Transverse colon (tissue), 4 donors: ENCODE measurements around the gene DGCR2. TPM values are rescaled to one million over a fixed set of nuclear protein-coding genes. Genes with fewer than 3 reads are reported as not detected.
"Not testable (repeated sequence)": the region's sequence is repeated elsewhere in the genome, so short reads cannot be mapped to it uniquely, and the experiment has no call there.

Source experiments
- DNase-seq: peaks from one replicate; pipeline ENCODE4 v3.0.0-alpha.2; 2019
- H3K27ac ChIP-seq, 4 donors: fragments of 200-600 bp; sonication (generic); 2 replicates each; pipeline ENCODE4 v1.5.1; 2016 to 2018; ENCODE audit warnings: inconsistent platforms in 4 of 4
- H3K27me3 ChIP-seq: fragments of 200-600 bp; sonication (generic); 2 replicates; pipeline ENCODE4 v1.5.1; 2017; ENCODE audit warnings: inconsistent platforms
- H3K36me3 ChIP-seq, 4 donors: fragments of 200-600 bp; sonication (generic); 2 replicates each; pipeline ENCODE4 v1.5.1; 2017 to 2019; ENCODE audit warnings: inconsistent platforms in 4 of 4
- H3K4me1 ChIP-seq, 4 donors: fragments of 200-600 bp; sonication (generic); 2 replicates each; pipeline ENCODE4 v1.5.1; 2017 to 2020; ENCODE audit warnings: inconsistent platforms in 4 of 4
- H3K4me3 ChIP-seq, 4 donors: fragments of 200-600 bp; sonication (generic); 1 replicate in 1 of 4; 2 replicates in 3 of 4; pipeline versions ENCODE4 v1.5.1 to v1.6.1; 2017 to 2019; ENCODE audit warnings: inconsistent platforms in 4 of 4
- H3K9me3 ChIP-seq, 2 donors: fragments of 200-600 bp; sonication (generic); 2 replicates each; pipeline ENCODE4 v1.5.1; 2017 to 2019; ENCODE audit warnings: inconsistent platforms in 2 of 2
- CTCF ChIP-seq, 5 experiments: fragments of 200-600 bp in 3 of 5; fragments of 450-650 bp in 2 of 5; sonication (generic) in 3 of 5; IDR thresholded peaks; 1 replicate in 2 of 5; 2 replicates in 3 of 5; pipeline ENCODE4 v1.5.1; 2016 to 2017; ENCODE audit warnings: antibody characterized with exemption in 5 of 5, inconsistent platforms in 3 of 5, mild to moderate bottlenecking in 2 of 5, moderate library complexity in 1 of 5
- EP300 ChIP-seq: sonication (generic); formaldehyde crosslinking; IDR thresholded peaks from one replicate; pipeline ENCODE4 v1.6.1; 2017; ENCODE audit warnings: antibody characterized with exemption, low read depth
- POLR2A ChIP-seq: fragments of 450-650 bp; IDR thresholded peaks from one replicate; pipeline ENCODE4 v1.6.1; 2016; ENCODE audit warnings: antibody characterized with exemption, mild to moderate bottlenecking, moderate library complexity
- POLR2AphosphoS5 ChIP-seq, 3 donors: sonication (generic); formaldehyde crosslinking; IDR thresholded peaks; one replicate each; pipeline ENCODE4 v1.6.1; 2016; ENCODE audit warnings: antibody characterized with exemption in 3 of 3
- WGBS, 2 donors: methylation state at CpG; one replicate each; pipeline ENCODE4 v1.1.5; 2018; ENCODE audit warnings: low coverage in 1 of 2; 5-methylcytosine and 5-hydroxymethylcytosine counted together
- in situ Hi-C, 4 donors: fragments of 200-750 bp; cut with MboI; loops; one replicate each; pipeline versions ENCODE4 v1.15.0 to v1.15.1; 2017; ENCODE audit warnings: low sequenced_read_pairs in 3 of 4, low pct_ligation_motif_present in 1 of 4, low pct_unique_long_range_greater_than_20kb in 1 of 4
- intact Hi-C: fragments of 100-400 bp; cut with DNase I; formaldehyde crosslinking; loops from one replicate; pipeline ENCODE4 v1.15.1; 2023; ENCODE audit warnings: low total_unique reads
- total RNA-seq, 4 donors: library from RNA; depleted of rRNA; stranded (reverse); fragments of >200 nt; gene quantifications; one replicate each; pipeline ENCODE4 v1.1.0, GENCODE V29; 2016

The DGCR2 gene
- total RNA-seq, 4 donors from 2014 or later, result 71.6 to 106 (median 94.3) TPM

- intact Hi-C loops, H3K9me3 ChIP-seq, DNase-seq, H3K36me3 ChIP-seq, H3K27ac ChIP-seq, in situ Hi-C loops, H3K4me1 ChIP-seq, H3K4me3 ChIP-seq: not testable (repeated sequence)
- H3K27me3 ChIP-seq, result peaks cover 47% of the 10 kb centered on the region
- no CpG with 5 or more reads among the region's 11 CpGs for WGBS, 2 donors
Measured at GRCh38 chr22:19026080-19026479, 96.1 kb downstream of the DGCR2 start.

GRCh38 chr22:19024956-19025489 is 97.2 kb downstream of the DGCR2 start:
- H3K4me1 ChIP-seq, H3K27ac ChIP-seq, H3K36me3 ChIP-seq, in situ Hi-C loops, H3K9me3 ChIP-seq, H3K4me3 ChIP-seq, intact Hi-C loops, DNase-seq: not testable (repeated sequence)
- WGBS, 2 donors, result 82% methylated on average over 2 of the region's 4 CpGs; no CpG with 5 or more reads in 1 of the 2 donors
- peaks cover 38% of the 10 kb centered on the region for H3K27me3 ChIP-seq

- intact Hi-C loops, in situ Hi-C loops: not testable (repeated sequence)
- WGBS, 2 donors, result 86 to 89% methylated on average over 4 to 10 of the region's 10 CpGs
Measured at GRCh38 chr22:19023931-19024330, 98.3 kb downstream of the DGCR2 start.

GRCh38 chr22:19022755-19023154 is 99.5 kb downstream of the DGCR2 start:
- Histone ChIP-seq H3K27me3 (peaks cover 21% of the 10 kb centered on the region), H3K9me3 (no peaks in the 10 kb centered on the region), H3K4me3 (no peak overlapping the region), H3K36me3 (no peaks in the 10 kb centered on the region), H3K4me1 (no peaks in the 10 kb centered on the region), H3K27ac (no peak overlapping the region)
- no peak for DNase-seq
- intact Hi-C loops, result no loop called here
- 49 to 59% methylated on average over 7 to 8 of the region's 8 CpGs for WGBS, 2 donors
- in situ Hi-C loops, result no loop called here
- TF ChIP-seq POLR2A (no peak), EP300 (no peak), CTCF (IDR thresholded peaks at IDR 0.05) (no peak), POLR2AphosphoS5 (IDR thresholded peaks at IDR 0.05) (no peak)

More at GRCh38 chr22:19023931-19024330, 98.3 kb downstream of the DGCR2 start:
- not testable (repeated sequence) for H3K4me1 ChIP-seq, H3K27ac ChIP-seq, H3K36me3 ChIP-seq, DNase-seq, H3K4me3 ChIP-seq, H3K9me3 ChIP-seq
- H3K27me3 ChIP-seq, result peaks cover 30% of the 10 kb centered on the region

- no peak for TF ChIP-seq POLR2A
- TF ChIP-seq CTCF (IDR thresholded peaks at IDR 0.05), result no peak
- TF ChIP-seq POLR2AphosphoS5 (IDR thresholded peaks at IDR 0.05), result no peak
- TF ChIP-seq EP300, result no peak
- intact Hi-C loops, result no loop called here
- no peak for DNase-seq
- Histone ChIP-seq H3K27ac (no peak overlapping the region), H3K4me1 (no peaks in the 10 kb centered on the region), H3K9me3 (no peaks in the 10 kb centered on the region), H3K27me3 (peaks cover 10% of the 10 kb centered on the region), H3K36me3 (no peaks in the 10 kb centered on the region), H3K4me3 (no peak overlapping the region)
- in situ Hi-C loops, result no loop called here
- WGBS, 2 donors, result 60% methylated on average over 7 of the region's 7 CpGs; no CpG with 5 or more reads in 1 of the 2 donors
Measured at GRCh38 chr22:19019679-19020032, 102.6 kb downstream of the DGCR2 start.

GRCh38 chr22:19019029-19019678 is 103.1 kb downstream of the DGCR2 start:
- no peaks in the 10 kb centered on the region for H3K4me1 ChIP-seq
- H3K4me3 ChIP-seq, result no peak overlapping the region
- H3K9me3 ChIP-seq, result no peaks in the 10 kb centered on the region
- H3K27me3 ChIP-seq, result peaks cover 10% of the 10 kb centered on the region
- no peak for TF ChIP-seq POLR2A
- TF ChIP-seq EP300, result no peak
- no peak for TF ChIP-seq CTCF (IDR thresholded peaks at IDR 0.05)
- TF ChIP-seq POLR2AphosphoS5 (IDR thresholded peaks at IDR 0.05), result no peak
- WGBS, 2 donors, result 94% methylated on average over 19 of the region's 19 CpGs; no CpG with 5 or more reads in 1 of the 2 donors
- H3K27ac ChIP-seq, result no peak overlapping the region
- intact Hi-C loops, result no loop called here
- in situ Hi-C loops, result no loop called here
- no peak for DNase-seq
- no peaks in the 10 kb centered on the region for H3K36me3 ChIP-seq
